Activated naive CD8-positive, alpha-beta T cell treated with anti-CD3 and anti-CD28 coated beads, Interleukin-2, amount 50 U/mL, for 24 hours (primary cell): ENCODE results near the gene KCNK5.

ENCODE experiments used
- ATAC-seq: fragments of 150-1000 bp; cut with Tn5 transposase; one replicate; pipeline ENCODE4 v1.10.0; 2021
- DNase-seq: peaks from one replicate; pipeline ENCODE4 v3.0.0; 2021
- H3K27ac Mint-ChIP-seq: one replicate; pipeline ENCODE4 v1.8.0; 2021; ENCODE audit warnings: mild to moderate bottlenecking, mixed read lengths
- H3K27me3 Mint-ChIP-seq: one replicate; pipeline ENCODE4 v1.8.0; 2021; ENCODE audit warnings: mixed read lengths
- H3K36me3 Mint-ChIP-seq: one replicate; pipeline ENCODE4 v1.8.0; 2021; ENCODE audit warnings: low read depth, mixed read lengths
- H3K4me1 Mint-ChIP-seq: one replicate; pipeline ENCODE4 v1.8.0; 2021; ENCODE audit warnings: mixed read lengths
- H3K4me3 Mint-ChIP-seq: one replicate; pipeline ENCODE4 v1.8.0; 2021; ENCODE audit warnings: mild to moderate bottlenecking, moderate library complexity, mixed read lengths
- H3K9me3 Mint-ChIP-seq: one replicate; pipeline ENCODE4 v1.8.0; 2021; ENCODE audit warnings: mixed read lengths

The KCNK5 gene, protein sequence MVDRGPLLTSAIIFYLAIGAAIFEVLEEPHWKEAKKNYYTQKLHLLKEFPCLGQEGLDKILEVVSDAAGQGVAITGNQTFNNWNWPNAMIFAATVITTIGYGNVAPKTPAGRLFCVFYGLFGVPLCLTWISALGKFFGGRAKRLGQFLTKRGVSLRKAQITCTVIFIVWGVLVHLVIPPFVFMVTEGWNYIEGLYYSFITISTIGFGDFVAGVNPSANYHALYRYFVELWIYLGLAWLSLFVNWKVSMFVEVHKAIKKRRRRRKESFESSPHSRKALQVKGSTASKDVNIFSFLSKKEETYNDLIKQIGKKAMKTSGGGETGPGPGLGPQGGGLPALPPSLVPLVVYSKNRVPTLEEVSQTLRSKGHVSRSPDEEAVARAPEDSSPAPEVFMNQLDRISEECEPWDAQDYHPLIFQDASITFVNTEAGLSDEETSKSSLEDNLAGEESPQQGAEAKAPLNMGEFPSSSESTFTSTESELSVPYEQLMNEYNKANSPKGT

DNA sequence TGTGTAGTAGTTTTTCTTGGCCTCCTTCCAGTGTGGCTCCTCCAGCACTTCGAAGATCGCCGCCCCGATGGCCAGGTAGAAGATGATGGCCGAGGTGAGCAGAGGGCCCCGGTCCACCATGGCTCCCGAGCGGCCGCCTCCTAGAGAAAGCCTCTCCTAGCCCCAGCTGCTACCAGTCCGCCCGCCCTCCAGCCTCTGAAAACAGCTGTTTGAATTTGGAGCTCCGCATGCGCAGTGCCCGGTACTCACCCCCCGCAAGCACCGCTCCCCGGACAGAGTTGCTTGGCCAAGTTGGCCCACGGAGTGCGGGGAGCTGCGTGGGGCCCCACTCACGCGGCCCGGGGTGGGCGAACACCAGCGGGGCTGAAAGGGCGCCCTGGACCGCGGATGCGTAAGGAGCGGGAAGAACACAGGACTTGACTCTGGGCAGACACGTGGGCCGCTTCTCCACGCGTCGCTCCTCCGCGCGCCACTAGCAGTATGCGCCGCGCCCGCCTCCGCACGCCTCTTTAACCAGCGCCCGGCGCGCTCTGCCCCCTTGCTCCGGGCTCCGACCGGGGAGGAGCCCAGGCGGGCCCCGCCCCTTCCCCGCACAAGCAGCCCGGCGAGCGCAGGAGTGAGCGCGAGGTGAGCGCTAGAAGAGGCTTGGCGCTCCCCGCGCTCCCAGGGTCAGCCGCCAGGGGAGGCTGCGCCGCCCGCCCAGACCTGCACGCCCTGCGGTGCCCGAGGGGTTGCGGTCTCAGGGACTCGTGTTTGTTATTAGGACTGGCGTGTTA lies at the start of gene KCNK5:
KCNK5 (minus strand) TSS at position 484 of the 776 bp plus-strand sequence; CDS start at position 120, 364 bp downstream.
- Mint-ChIP-seq H3K4me1 (peaks cover 38% of the 10 kb centered on the region), H3K36me3 (peaks cover 26% of the 10 kb centered on the region), H3K4me3 (peak within 1 kb of the TSS; percentile 83), H3K27me3 (peaks cover 3% of the 10 kb centered on the region), H3K9me3 (no peaks in the 10 kb centered on the region), H3K27ac (peak within 1 kb of the TSS; percentile 70)
- ATAC-seq (peak; percentile 87), DNase-seq (peak; percentile 89)

DNA sequence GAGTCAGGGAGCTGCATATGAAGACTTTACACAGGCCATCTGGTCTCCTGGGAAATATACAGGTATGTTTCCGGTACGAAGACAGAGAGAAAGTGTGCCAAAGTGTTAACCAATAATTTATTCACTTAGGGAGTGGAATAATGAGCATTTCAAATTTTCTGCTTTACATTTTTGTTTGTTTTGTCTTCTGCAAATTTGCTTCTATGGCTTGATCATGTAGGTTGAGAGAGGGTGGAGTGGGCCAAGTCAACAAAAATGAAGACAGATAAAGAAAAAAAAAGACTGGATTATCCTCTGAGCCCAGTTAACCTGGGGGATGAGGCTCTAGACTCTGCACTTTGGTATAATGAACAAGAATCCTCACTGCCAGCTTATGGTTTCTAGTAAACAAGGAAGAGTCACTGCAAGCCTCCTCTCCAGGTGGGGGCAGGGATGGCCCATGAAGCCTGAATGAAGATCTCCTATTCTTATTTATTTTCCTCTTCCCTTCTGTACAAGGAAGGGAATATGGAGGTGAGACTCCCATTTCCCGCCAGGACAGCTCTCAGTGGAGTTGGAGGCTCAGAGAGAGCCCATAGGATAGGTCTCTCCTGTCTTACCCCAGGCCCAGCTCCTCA lies 47.2 kb upstream of the KCNK5 start:
- ATAC-seq (no peak), DNase-seq (no peak)
- H3K27me3 Mint-ChIP-seq = peaks cover 4% of the 10 kb centered on the region
- no peaks in the 10 kb centered on the region for H3K4me1 Mint-ChIP-seq
- H3K27ac Mint-ChIP-seq = no peak overlapping the region
- H3K9me3 Mint-ChIP-seq = no peaks in the 10 kb centered on the region
- H3K36me3 Mint-ChIP-seq = no peaks in the 10 kb centered on the region
- H3K4me3 Mint-ChIP-seq = no peak overlapping the region

DNA sequence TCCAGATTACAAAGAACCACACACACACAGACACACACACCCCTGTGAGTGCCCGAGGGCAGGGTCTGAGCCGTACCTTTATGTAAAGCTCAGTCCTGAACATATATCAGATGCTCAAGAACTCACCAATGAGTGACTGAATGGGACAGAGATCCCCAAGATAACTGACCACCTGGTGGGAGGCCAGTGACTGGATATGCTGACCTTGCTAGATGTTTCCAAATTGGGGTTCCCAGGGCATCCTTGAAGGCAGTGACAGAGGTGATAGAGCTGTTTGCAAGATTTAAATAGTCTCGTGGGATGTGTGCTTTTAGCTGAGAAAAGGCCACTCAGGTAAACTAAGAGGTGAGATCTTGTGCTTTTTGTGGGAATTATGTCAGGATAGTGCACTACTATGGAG lies 45.6 kb upstream of the KCNK5 start:
- no peak for ATAC-seq
- Mint-ChIP-seq H3K4me3 (no peak overlapping the region), H3K36me3 (no peaks in the 10 kb centered on the region), H3K27me3 (peaks cover 1% of the 10 kb centered on the region), H3K4me1 (no peaks in the 10 kb centered on the region), H3K27ac (no peak overlapping the region), H3K9me3 (no peaks in the 10 kb centered on the region)
- no peak for DNase-seq

DNA sequence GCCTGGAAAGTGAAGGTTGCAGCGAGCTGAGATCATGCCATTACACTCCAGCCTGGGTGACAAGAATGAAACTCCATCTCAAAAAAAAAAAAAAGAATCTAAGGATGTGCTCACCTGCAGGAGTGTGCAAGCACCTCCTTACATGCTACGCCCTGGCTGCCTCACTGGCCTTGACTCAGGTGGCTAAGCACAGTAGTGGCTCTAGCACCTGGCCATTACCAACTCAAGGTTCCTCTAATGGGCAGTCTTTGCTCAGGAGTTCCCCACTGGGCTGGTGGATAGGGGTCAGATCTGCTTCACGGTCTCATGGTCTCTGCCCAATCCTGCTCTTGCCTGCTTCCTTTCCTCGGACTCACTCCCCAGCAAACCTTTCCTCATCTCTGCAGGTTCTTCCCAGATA lies 45.2 kb upstream of the KCNK5 start:
- no peak for DNase-seq
- Mint-ChIP-seq H3K9me3 (no peaks in the 10 kb centered on the region), H3K4me3 (no peak overlapping the region), H3K27ac (no peak overlapping the region), H3K4me1 (no peaks in the 10 kb centered on the region), H3K36me3 (no peaks in the 10 kb centered on the region), H3K27me3 (peaks cover 1% of the 10 kb centered on the region)
- no peak for ATAC-seq

DNA sequence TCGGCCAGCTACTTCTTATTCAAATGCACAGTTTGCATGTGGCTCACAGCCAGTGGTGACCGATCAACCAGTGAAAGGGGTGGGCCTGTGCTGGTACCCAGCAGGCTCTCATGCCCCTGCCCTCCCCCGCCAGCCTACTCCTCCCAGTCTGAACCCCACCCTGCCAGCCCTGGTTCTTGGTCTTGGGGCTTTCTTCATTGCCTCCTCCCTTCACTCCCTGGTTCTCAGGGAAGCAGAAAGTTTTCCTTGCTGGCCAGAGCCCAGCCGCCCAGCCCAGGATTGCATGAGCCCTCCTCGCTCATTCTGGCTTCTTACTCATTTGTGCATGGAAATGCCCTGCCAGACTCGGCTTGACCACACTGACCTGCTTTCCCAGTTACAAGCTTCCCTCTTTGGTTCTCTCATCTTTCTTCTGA lies 44.1 kb upstream of the KCNK5 start:
- Mint-ChIP-seq H3K27me3 (peaks cover 1% of the 10 kb centered on the region), H3K9me3 (no peaks in the 10 kb centered on the region), H3K36me3 (no peaks in the 10 kb centered on the region), H3K27ac (no peak overlapping the region), H3K4me3 (no peak overlapping the region), H3K4me1 (no peaks in the 10 kb centered on the region)
- no peak for ATAC-seq
- no peak for DNase-seq

DNA sequence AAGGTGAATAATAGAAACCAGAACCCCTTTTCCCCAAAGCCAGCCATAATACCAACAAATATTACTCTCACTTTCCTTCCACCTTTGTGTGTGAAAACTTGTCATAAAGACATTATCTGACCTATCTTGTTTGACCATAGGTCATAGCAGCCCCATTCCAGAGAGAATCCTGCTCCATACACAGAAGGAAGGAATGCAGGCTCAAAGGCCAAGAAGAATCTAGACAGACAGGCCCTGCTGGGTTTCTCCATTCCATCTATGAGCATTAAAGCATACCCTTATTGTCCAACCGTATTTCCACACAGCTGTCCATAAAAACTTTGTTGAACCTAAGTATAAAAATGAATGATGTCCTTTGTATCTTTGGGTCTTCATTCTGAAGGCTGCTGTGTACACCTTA lies 40.7 kb upstream of the KCNK5 start:
- H3K36me3 Mint-ChIP-seq = no peaks in the 10 kb centered on the region
- peaks cover 8% of the 10 kb centered on the region for H3K4me1 Mint-ChIP-seq
- no peak overlapping the region for H3K27ac Mint-ChIP-seq
- no peaks in the 10 kb centered on the region for H3K9me3 Mint-ChIP-seq
- H3K27me3 Mint-ChIP-seq = peaks cover 1% of the 10 kb centered on the region
- no peak for ATAC-seq
- no peak for DNase-seq
- no peak overlapping the region for H3K4me3 Mint-ChIP-seq

DNA sequence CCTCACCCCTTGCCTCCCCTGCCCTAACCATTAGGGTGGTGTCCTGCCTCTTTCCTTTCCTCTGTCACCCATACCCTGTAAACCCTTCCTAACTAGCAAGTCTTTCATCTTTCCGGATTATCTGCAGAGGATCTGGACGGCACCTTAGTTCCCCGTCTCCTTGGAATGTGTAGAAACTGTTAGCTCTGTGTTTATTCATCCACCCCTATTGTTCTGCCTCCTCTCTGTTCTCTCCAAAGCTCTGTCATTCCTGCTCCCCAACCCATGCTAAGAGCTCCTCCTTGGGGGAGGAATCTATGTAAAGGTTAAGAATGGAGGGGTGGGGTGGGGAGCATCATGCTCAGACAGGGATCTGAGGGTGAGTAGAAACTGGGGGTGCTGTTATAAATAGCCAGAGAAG lies 39.4 kb upstream of the KCNK5 start:
- ATAC-seq = no peak
- DNase-seq = no peak
- Mint-ChIP-seq H3K36me3 (no peaks in the 10 kb centered on the region), H3K27me3 (peaks cover 1% of the 10 kb centered on the region), H3K4me1 (peaks cover 15% of the 10 kb centered on the region), H3K27ac (no peak overlapping the region), H3K9me3 (no peaks in the 10 kb centered on the region), H3K4me3 (no peak overlapping the region)

DNA sequence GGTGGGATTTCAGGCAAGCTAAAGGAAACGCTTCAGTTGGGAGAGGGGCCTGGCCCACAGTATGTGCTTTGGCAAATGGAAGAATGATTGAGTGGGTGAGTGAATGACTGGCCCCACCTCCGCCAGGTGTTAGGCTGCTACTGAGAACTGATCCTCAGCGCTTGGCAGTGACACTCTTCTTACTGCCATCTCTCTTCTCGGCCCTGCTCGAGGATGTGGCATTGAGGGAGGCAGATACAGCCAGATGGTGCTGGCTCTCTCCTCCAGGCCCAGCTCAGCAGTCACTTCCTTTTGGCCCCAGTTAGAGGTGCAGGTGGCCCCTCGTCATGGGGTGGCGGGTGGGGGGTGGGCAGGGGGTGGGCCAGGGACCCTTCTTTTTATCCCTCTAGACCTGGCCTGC lies 38.9 kb upstream of the KCNK5 start:
- peaks cover 1% of the 10 kb centered on the region for H3K27me3 Mint-ChIP-seq
- no peak overlapping the region for H3K4me3 Mint-ChIP-seq
- no peaks in the 10 kb centered on the region for H3K9me3 Mint-ChIP-seq
- H3K4me1 Mint-ChIP-seq = peaks cover 20% of the 10 kb centered on the region
- DNase-seq (no peak), ATAC-seq (no peak)
- no peak overlapping the region for H3K27ac Mint-ChIP-seq
- H3K36me3 Mint-ChIP-seq = no peaks in the 10 kb centered on the region

DNA sequence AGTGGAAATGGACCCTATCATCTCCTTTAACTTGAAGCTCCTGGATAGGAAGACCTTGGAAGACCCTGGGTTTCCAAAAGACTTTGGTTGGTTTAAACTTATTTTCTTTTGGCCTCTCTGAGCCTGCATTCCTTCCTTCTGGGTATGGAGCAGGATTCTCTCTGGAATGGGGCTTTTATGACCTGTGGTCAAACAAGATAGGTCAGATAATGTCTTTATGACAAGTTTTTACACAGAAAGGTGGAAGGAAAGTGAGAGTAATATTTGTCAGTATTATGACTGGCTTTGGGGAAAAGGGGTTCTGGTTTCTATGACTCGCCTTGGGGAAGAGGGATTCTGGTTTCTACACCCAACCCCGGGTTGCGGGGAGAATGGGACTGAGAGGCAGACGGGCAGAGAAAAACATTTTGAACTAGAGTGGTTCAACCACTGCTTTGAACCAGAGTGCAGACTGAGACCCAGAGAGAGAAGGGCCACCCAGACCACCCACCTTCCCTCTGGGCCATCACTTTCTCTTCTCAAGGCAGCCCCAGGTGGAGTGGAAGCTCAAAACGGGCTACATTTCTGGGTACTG lies 37.6 kb upstream of the KCNK5 start:
- Mint-ChIP-seq H3K36me3 (no peaks in the 10 kb centered on the region), H3K27me3 (peaks cover 5% of the 10 kb centered on the region), H3K27ac (no peak overlapping the region), H3K4me1 (peaks cover 20% of the 10 kb centered on the region), H3K4me3 (no peak overlapping the region), H3K9me3 (no peaks in the 10 kb centered on the region)
- ATAC-seq (peak; percentile 61), DNase-seq (peak; percentile 6)

DNA sequence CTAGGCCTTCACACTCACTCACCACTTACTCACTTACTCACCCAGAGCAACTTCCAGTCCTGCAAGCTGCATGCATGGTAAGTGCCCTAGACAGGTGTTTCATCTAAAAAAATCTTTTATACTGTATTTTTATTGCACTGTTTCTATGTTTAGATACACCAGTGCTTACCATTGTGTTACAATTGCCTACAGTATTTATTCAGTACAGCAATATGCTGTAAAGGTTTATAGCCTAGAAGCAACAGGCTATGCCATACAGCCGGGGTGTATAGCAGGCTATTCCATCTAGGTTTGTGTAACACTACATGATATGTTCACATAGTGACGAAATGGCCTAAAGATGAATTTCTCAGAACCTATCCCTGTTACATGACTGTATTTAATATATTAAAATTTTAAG lies 37.1 kb upstream of the KCNK5 start:
- Mint-ChIP-seq H3K27me3 (peaks cover 6% of the 10 kb centered on the region), H3K4me1 (peaks cover 20% of the 10 kb centered on the region), H3K36me3 (no peaks in the 10 kb centered on the region), H3K9me3 (no peaks in the 10 kb centered on the region), H3K4me3 (no peak overlapping the region), H3K27ac (no peak overlapping the region)
- DNase-seq = no peak
- ATAC-seq = no peak

DNA sequence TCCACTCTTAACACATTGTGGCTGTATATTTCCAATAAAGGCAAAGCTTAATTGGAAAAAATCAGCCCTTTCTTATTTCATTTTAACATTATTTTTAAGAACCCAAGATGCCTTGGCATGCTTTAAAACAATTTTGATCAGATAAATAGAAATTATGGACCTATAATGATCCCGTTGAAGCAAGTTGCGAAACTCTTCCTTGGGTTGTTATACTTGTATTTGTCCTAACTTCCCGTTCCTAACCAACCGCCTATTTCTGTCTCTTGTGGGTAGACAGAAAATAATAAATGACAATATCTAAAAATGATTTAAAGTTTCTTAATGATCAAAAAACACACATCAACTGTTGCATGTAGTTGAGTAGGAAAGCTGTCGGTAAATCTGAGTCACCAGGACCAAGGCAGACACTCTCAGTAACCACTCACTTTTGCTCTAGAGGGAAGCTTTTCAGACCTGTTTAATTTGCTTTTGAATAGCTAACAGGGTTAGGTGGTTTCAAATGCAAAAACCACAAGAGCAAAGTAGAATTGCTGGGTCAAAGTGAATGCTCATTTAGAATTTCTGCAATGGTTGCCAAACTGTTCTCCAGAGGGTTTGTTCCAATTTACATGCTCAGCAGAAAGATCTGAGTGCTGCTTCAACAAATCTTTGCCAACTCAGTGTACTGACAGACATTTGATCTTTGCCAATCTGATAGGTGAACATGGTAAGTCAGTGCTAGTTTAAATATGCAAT lies 34.2 kb upstream of the KCNK5 start:
- Mint-ChIP-seq H3K27me3 (peaks cover 18% of the 10 kb centered on the region), H3K36me3 (no peaks in the 10 kb centered on the region), H3K27ac (peak overlapping the region; percentile 69), H3K4me3 (no peak overlapping the region), H3K4me1 (peaks cover 20% of the 10 kb centered on the region), H3K9me3 (no peaks in the 10 kb centered on the region)
- DNase-seq (peak; percentile 10), ATAC-seq (peak; percentile 87)

DNA sequence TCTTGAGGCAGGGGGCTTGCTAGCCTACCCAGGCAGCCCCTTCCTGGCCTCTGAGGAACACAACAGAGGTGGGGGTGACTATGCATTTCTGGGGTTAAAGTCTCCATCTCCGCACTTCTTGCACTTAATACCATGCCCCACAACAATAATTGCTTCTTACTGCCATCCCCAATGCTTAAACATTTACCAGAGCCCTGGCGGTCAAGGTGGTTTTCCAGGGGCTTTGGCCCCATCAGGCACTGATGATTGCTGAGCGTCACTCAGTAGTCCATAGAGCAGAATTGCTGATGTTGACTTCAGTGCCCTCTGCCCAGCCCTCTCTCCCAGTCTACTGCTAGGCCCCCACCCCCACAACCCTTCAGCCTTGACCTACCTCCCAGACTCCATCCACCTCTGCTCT lies 32.5 kb upstream of the KCNK5 start:
- H3K4me1 Mint-ChIP-seq = peaks cover 13% of the 10 kb centered on the region
- no peak for DNase-seq
- no peak overlapping the region for H3K4me3 Mint-ChIP-seq
- H3K36me3 Mint-ChIP-seq = no peaks in the 10 kb centered on the region
- H3K27ac Mint-ChIP-seq = no peak overlapping the region
- no peak for ATAC-seq
- H3K27me3 Mint-ChIP-seq = peaks cover 18% of the 10 kb centered on the region
- H3K9me3 Mint-ChIP-seq = no peaks in the 10 kb centered on the region

DNA sequence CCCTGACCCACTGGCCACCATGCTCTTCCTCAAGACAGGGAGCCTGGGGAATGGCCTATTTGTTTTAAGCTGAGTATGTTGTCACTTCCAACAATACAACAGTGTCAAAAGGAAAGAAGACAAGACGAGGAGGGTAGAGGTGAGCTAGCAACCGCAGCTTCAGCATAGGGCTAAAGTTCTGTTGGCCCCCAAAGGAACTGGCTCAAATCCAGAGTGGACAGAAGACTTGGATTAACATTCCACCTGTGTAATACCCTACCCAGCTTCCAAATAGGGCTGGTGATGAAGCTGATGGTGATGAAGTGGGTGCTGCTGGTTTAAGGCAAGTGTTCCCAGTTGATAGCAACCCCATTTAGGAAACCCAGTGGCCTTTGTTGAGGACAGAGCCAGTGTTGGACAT lies 31.7 kb upstream of the KCNK5 start:
- DNase-seq (no peak), ATAC-seq (no peak)
- no peak overlapping the region for H3K4me3 Mint-ChIP-seq
- peaks cover 20% of the 10 kb centered on the region for H3K27me3 Mint-ChIP-seq
- H3K36me3 Mint-ChIP-seq = no peaks in the 10 kb centered on the region
- H3K27ac Mint-ChIP-seq = no peak overlapping the region
- no peaks in the 10 kb centered on the region for H3K9me3 Mint-ChIP-seq
- peaks cover 12% of the 10 kb centered on the region for H3K4me1 Mint-ChIP-seq

DNA sequence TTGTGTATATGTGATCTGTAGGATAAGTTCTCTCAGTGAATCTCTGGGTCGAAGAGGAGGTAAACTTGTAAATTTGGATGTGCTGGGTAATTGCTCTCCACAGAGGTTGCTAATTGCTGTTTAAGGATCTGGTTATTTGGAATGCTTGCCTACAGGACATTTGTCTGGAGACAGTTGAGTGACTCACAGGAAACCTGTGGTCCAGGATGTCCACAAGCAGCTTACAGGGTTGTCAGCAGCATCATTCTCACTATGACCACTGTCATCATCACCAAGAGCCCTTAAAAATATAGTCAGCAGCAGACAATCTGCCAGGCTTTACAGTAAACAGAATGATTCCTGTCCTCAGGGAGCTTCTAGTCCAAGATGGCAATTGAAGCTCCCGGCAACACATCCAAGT lies 31.2 kb upstream of the KCNK5 start:
- Mint-ChIP-seq H3K36me3 (no peaks in the 10 kb centered on the region), H3K4me3 (no peak overlapping the region), H3K9me3 (no peaks in the 10 kb centered on the region), H3K27ac (no peak overlapping the region), H3K27me3 (peaks cover 20% of the 10 kb centered on the region), H3K4me1 (peaks cover 12% of the 10 kb centered on the region)
- ATAC-seq (no peak), DNase-seq (no peak)
